ENCODE results near the gene SLIT3.

SLIT3 gene

DNA sequence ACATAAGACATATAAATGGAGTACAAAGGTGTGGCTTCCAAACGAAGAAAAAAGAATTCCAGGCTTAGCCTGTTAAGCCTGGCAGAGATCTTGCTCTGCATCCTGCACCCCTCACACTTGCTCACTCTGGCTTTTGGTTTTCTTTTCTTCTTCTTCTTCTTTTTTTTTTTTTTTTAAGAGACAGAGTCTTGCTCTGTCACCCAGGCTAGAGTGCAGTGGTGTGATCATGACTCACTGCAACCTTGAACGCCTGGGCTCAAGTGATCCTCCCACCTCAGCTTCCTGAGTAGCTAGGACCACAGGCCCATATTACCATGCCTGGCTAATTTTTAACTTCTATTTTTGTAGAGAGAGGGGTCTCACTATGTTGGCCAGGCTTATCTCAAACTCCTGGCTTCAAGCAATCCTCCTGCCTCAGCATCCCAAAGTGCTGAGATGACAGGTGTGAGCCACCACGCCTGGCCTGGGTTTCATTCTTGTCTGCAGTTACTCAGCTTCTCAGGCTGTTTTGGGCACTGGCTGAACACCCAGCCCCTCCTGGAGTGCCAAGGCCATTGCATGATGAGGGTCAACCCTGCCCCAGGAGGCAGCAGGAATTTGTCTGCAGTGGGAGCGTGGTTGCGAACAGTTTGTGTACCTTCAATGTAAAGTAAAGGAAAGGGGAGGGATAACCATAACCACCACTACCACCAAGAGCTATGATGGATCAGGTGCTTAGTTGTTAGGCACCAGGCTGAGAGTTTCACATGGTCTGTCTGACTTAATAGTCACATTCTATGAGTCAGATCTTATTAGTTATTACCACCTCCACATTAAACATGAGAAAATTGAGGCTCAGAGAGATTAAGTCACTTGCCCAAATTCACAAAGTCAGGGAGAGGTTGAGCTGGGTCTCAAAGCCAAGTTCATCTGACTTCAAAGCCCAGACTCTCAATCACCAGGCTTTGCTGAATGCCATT, 502.6 kb downstream of the SLIT3 start:
- Histone ChIP-seq H3K4me1 (ENCODE audit: control insufficient read depth, low read length) (no peaks in the 10 kb centered on the region), H3K27me3 (ENCODE audit: control insufficient read depth, low read length) (peaks cover 4% of the 10 kb centered on the region)
- TF ChIP-seq CTCF (IDR thresholded peaks at IDR 0.05; ENCODE audit: low read depth, low read length, poor library complexity, severe bottlenecking) (no peak), EZH2phosphoT487 (IDR thresholded peaks at IDR 0.05; ENCODE audit: borderline replicate concordance, low read length) (no peak)

DNA sequence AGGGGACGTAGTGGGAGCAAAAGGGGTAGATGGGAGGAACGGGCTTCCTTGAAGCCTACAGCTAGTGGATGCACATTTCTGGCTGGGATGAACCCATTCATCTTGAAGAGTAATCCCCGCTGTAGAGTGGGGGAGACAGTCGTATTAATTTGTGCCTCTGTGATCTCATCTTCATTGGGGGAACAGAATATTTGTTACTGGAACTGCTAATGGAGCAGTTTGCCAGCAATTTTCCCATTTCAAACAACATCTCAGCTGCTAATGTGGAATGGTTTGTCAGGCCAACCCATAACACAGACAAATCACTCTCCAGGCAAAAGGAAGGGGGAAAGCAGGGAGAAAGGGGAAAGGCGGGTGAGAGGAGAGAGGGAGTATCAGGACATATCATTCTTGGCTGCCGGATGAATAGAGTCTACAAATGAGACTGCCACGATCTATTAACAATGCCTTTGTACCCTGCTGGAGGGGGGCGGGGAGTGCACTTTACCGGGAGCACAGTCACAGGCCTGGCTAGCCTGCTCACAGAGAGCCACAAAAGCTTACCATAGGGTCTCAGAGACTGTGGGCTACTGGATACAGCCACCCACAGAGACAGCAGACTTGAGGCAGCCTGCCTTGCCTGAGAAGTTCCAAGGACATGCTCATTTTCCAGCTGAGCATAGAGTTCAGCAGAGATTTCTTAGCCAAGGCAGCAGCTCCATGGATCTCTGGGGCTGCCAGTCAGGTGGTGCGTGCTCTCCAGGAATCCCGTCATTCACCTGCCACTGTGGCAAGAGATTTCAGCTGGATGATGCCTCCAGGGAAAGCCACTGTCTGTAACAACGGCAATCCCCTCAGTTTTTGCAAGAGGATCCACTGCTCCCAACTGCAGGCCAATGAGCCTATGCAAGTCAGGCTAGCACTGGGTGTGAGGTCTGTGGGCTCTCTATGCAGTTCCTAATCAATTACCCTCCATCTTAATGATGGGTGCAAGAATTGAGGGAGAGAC, 504.1 kb downstream of the SLIT3 start:
- Histone ChIP-seq H4K20me1 (ENCODE audit: control insufficient read depth, insufficient read depth, low read depth, low read length) (no peaks in the 10 kb centered on the region), H3F3A (ENCODE audit: control insufficient read depth, insufficient read depth) (no peaks in the 10 kb centered on the region), H3K9me2 (replicated peaks; ENCODE audit: control insufficient read depth, low read length) (no peaks in the 10 kb centered on the region), H3K4me3 (ENCODE audit: low read length) (no peak overlapping the region), H3K36me3 (ENCODE audit: control insufficient read depth, low read length) (no peaks in the 10 kb centered on the region), H3K9me3 (ENCODE audit: control insufficient read depth, insufficient read depth, low read length) (no peaks in the 10 kb centered on the region), H3K4me2 (ENCODE audit: low read length) (no peak overlapping the region), H3K27me3 (ENCODE audit: control insufficient read depth, low read length) (peaks cover 4% of the 10 kb centered on the region), H3K79me2 (ENCODE audit: control insufficient read depth, low read length) (no peaks in the 10 kb centered on the region), H3K4me1 (ENCODE audit: control insufficient read depth, low read length) (no peaks in the 10 kb centered on the region), H3K27ac (ENCODE audit: low read depth, low read length) (no peak overlapping the region)
- no peak for TF ChIP-seq CTCF (IDR thresholded peaks at IDR 0.05; ENCODE audit: low read depth, low read length, poor library complexity, severe bottlenecking)
- no peak for TF ChIP-seq EZH2phosphoT487 (IDR thresholded peaks at IDR 0.05; ENCODE audit: borderline replicate concordance, low read length)

More for the DNA sequence above, 502.6 kb downstream of the SLIT3 start:
- Histone ChIP-seq H3K4me2 (ENCODE audit: low read length) (no peak overlapping the region), H3K9me3 (ENCODE audit: control insufficient read depth, insufficient read depth, low read length) (no peaks in the 10 kb centered on the region), H4K20me1 (ENCODE audit: control insufficient read depth, insufficient read depth, low read depth, low read length) (no peaks in the 10 kb centered on the region), H3F3A (ENCODE audit: control insufficient read depth, insufficient read depth) (no peaks in the 10 kb centered on the region), H3K36me3 (ENCODE audit: control insufficient read depth, low read length) (no peaks in the 10 kb centered on the region), H3K4me3 (ENCODE audit: low read length) (no peak overlapping the region), H3K79me2 (ENCODE audit: control insufficient read depth, low read length) (no peaks in the 10 kb centered on the region), H3K27ac (ENCODE audit: low read depth, low read length) (no peak overlapping the region), H3K9me2 (replicated peaks; ENCODE audit: control insufficient read depth, low read length) (no peaks in the 10 kb centered on the region)

DNA sequence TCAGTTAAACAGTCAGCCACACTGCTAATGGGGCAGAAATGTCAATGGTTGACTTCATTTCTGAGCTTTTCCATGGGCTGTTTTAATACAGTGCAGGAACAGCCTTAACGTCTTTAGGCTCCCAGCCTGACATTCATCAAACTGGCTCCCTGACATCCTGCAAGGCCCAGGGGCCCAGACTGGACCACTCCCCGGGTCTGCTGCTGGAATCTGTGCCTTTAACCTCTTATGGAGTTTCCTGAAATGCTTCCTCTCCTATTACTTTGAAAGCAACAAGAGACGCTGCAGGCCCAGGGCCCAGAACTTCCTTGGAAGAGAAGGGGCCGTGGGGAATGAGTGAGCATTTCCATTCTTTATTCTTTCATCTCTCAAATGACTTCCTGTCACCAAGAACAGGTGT, 504.9 kb downstream of the SLIT3 start:
- Histone ChIP-seq H3K9me2 (replicated peaks; ENCODE audit: control insufficient read depth, low read length) (no peaks in the 10 kb centered on the region), H3K27me3 (ENCODE audit: control insufficient read depth, low read length) (peaks cover 4% of the 10 kb centered on the region), H3F3A (ENCODE audit: control insufficient read depth, insufficient read depth) (no peaks in the 10 kb centered on the region), H3K27ac (ENCODE audit: low read depth, low read length) (no peak overlapping the region), H3K4me3 (ENCODE audit: low read length) (no peak overlapping the region), H3K4me2 (ENCODE audit: low read length) (no peak overlapping the region), H3K9me3 (ENCODE audit: control insufficient read depth, insufficient read depth, low read length) (no peaks in the 10 kb centered on the region), H3K36me3 (ENCODE audit: control insufficient read depth, low read length) (no peaks in the 10 kb centered on the region), H3K79me2 (ENCODE audit: control insufficient read depth, low read length) (no peaks in the 10 kb centered on the region), H4K20me1 (ENCODE audit: control insufficient read depth, insufficient read depth, low read depth, low read length) (no peaks in the 10 kb centered on the region), H3K4me1 (ENCODE audit: control insufficient read depth, low read length) (no peaks in the 10 kb centered on the region)
- TF ChIP-seq CTCF (IDR thresholded peaks at IDR 0.05; ENCODE audit: low read depth, low read length, poor library complexity, severe bottlenecking) = no peak
- no peak for TF ChIP-seq EZH2phosphoT487 (IDR thresholded peaks at IDR 0.05; ENCODE audit: borderline replicate concordance, low read length)

Data from DOHH2 (cell line).